Spinal cord (tissue), 10 donors: Measurements from ENCODE around the gene USP7. TPM values are rescaled to one million over a fixed set of nuclear protein-coding genes. Genes with fewer than 3 reads are reported as not detected.

Experiments
- DNase-seq, 6 donors: peaks; one replicate each; pipeline versions ENCODE4 v3.0.0 to v3.0.0-alpha.2; 2013 to 2015; ENCODE audit warnings: low spot score in 6 of 6, low read depth in 4 of 6
- H3K27ac ChIP-seq: one replicate; pipeline ENCODE4 v1.5.1; 2013; ENCODE audit warnings: low read depth, low read length, control low read depth
- H3K27me3 ChIP-seq: one replicate; pipeline ENCODE4 v1.6.1; 2013; ENCODE audit warnings: low read length; ENCODE audit not compliant: control insufficient read depth, insufficient read depth
- H3K36me3 ChIP-seq: one replicate; pipeline ENCODE4 v1.6.1; 2013; ENCODE audit warnings: low read length; ENCODE audit not compliant: control insufficient read depth, insufficient read depth
- H3K4me1 ChIP-seq: one replicate; pipeline ENCODE4 v1.6.1; 2013; ENCODE audit warnings: low read length; ENCODE audit not compliant: control insufficient read depth, insufficient read depth
- H3K4me3 ChIP-seq: one replicate; pipeline ENCODE4 v1.5.1; 2013; ENCODE audit warnings: low read depth, low read length, control low read depth
- H3K9me3 ChIP-seq: one replicate; pipeline ENCODE4 v1.6.1; 2013; ENCODE audit warnings: low read length; ENCODE audit not compliant: control insufficient read depth, insufficient read depth
- WGBS: methylation state at CpG from one replicate; pipeline ENCODE4 v1.1.5; 2013; ENCODE audit warnings: missing lambda C conversion rate; ENCODE audit not compliant: insufficient coverage; 5-methylcytosine and 5-hydroxymethylcytosine counted together
- polyA plus RNA-seq, 2 donors: library from polyadenylated mRNA; unstranded; fragments of 120-200 nt; gene quantifications; one replicate each; pipeline ENCODE4 v1.2.1, GENCODE V29; 2013; ENCODE audit not compliant: insufficient read length in 2 of 2
- total RNA-seq, 2 donors: library from RNA; depleted of rRNA in 1 of 2; stranded (reverse); fragments of 120-200 nt in 1 of 2; fragments of >200 nt in 1 of 2; gene quantifications; one replicate each; pipeline versions ENCODE4 v1.2.3 to v1.2.4, GENCODE V29; 2013 to 2014
- donor health status: healthy.

USP7 gene
- total and polyA plus RNA-seq, 4 donors: 60.6 to 103 (median 95.3) TPM

DNA sequence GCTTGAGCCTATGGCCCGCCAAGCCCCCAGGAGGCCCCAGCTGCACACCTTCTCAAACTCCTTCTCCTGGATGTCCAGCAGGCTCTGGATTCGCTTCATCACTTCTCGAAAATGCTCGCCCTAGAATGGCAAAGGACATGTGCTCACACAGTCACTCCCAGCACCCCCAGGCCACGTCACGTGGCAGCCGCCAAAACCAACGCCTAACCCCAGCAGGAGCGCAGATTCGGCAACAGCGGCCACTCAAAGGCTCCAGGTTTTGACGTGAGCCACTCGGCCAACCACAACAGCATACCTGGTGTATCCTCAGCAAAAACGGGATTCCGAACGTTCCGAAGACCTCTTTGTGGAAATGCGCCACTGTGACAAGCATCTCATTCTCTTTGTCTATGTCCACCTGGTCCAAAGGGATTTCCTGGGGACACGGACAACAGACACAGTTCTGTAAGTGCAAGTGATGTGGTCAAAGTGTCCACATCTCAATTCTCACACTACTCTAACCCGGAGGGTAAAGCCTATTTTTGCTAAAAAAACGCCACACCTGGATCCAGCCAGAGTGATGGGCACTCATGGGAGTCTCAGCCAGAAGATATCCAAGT lies 68.9 kb downstream of the USP7 start:
- Histone ChIP-seq H3K36me3 (peaks cover 76% of the 10 kb centered on the region), H3K9me3 (no peaks in the 10 kb centered on the region), H3K27ac (no peak overlapping the region), H3K4me1 (peaks cover 20% of the 10 kb centered on the region), H3K4me3 (no peak overlapping the region), H3K27me3 (no peaks in the 10 kb centered on the region)
- WGBS: 97% methylated on average over 20 of the region's 21 CpGs
- DNase-seq: no peak

DNA sequence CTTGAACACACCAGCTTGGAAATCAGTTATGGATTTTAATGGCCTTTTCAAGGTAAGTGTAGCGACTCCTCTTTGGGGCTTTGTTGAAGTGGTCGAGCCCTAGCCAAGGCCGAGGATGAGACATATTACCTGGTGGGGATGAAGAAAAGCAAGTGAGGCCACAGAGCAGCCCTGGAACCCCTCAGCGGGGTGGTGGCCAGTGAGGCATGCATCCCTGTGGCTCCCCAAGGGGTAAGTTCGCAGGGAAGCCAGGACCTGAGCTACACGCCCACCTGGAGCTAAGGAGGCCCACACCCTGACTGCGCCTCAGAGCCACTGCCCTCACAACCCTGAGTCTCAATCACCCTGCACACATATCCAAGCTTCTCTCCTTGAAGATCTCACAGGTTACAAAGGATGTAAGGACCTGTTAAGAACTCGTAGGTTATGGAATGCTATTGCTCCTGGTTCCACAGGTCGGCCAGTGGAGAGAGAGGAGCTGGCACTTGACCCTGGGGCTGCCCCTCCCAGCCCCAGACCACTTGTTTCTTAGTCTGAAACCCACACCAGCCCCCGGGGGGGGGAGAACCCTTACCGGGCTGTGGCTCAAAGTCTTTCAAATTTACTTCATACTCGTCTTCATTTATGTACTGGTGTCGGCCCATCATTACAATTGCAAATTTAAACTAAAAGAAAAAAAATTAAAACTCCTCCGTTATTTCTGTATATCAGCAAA lies 69.6 kb downstream of the USP7 start:
- Histone ChIP-seq H3K36me3 (peaks cover 78% of the 10 kb centered on the region), H3K4me1 (peaks cover 20% of the 10 kb centered on the region), H3K27me3 (no peaks in the 10 kb centered on the region), H3K27ac (no peak overlapping the region), H3K9me3 (no peaks in the 10 kb centered on the region), H3K4me3 (no peak overlapping the region)
- DNase-seq: no peak
- 94% methylated on average over 6 of the region's 14 CpGs for WGBS

DNA sequence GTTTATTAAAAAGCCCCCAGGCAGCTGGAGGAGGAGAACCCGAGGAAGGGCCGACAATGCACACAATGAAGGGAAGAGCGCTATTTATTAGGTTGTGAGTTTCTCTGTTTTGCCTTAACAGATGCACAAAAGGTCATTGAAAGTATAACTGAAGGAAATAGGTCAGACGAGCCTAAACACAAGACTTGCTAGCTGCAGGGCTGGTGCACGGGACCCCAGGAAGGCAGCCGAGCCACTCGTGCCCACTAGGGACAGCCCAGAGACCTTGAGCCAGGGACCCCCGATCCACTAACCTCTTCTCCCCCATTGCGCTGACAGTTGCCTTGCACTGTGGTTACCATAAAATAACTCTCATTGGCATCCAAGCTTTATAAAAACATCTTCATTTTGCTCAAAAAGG lies 70.3 kb downstream of the USP7 start:
- WGBS: 38% methylated on average over 9 of the region's 9 CpGs
- H3K27me3 ChIP-seq: no peaks in the 10 kb centered on the region
- peaks cover 76% of the 10 kb centered on the region for H3K36me3 ChIP-seq
- H3K4me3 ChIP-seq: no peak overlapping the region
- peaks cover 26% of the 10 kb centered on the region for H3K4me1 ChIP-seq
- no peak for DNase-seq
- no peak overlapping the region for H3K27ac ChIP-seq
- H3K9me3 ChIP-seq: no peaks in the 10 kb centered on the region

DNA sequence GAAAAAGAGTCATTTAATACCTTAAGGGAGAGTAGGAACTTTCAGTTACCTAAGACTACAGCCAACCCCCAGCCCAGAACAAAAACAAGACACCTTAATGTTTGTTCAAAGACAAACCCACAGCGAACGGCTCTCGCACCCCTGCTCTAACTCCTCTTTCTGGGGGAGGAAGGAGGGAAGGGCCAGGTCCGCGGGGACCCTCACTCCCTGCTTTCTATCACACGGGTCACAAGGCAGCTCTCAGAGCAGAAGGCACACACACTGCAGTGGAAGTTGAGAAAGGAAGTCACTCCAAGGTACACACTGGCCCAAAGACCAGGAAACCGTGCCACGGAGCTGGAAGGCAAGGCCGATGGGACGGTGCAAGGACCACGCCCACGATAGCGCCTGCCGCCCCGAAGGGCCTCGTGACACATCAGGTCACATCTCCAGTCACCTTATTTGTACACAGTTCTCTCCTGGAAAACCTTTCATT lies 71.6 kb downstream of the USP7 start:
- Histone ChIP-seq H3K9me3 (no peaks in the 10 kb centered on the region), H3K27ac (no peak overlapping the region), H3K4me3 (no peak overlapping the region), H3K27me3 (no peaks in the 10 kb centered on the region), H3K36me3 (peaks cover 75% of the 10 kb centered on the region), H3K4me1 (peaks cover 39% of the 10 kb centered on the region)
- 45% methylated on average over 2 of the region's 16 CpGs for WGBS
- no peak for DNase-seq

DNA sequence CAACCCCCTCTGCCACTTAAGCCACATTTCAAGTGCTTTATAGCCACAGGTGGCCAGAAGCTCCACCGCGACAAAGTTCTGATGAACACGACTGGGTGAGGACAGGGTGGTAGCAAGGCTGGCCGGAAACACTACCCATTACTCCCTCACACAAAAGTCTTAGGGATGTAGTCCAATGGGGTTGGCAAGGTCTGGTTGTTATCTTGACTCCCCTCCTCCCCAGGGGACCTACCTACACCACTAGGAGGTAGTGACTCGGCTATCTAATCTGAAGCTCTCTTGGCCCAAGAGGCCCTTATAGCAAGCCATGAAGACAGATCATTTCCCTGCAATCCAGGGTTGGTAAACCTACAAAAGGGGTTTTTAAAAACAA lies 73.2 kb downstream of the USP7 start:
- H3K36me3 ChIP-seq: peaks cover 64% of the 10 kb centered on the region
- H3K27ac ChIP-seq: no peak overlapping the region
- no peak overlapping the region for H3K4me3 ChIP-seq
- H3K27me3 ChIP-seq: no peaks in the 10 kb centered on the region
- no peaks in the 10 kb centered on the region for H3K9me3 ChIP-seq
- no CpG with 5 or more reads among the region's 5 CpGs for WGBS
- H3K4me1 ChIP-seq: peaks cover 54% of the 10 kb centered on the region
- no peak for DNase-seq

DNA sequence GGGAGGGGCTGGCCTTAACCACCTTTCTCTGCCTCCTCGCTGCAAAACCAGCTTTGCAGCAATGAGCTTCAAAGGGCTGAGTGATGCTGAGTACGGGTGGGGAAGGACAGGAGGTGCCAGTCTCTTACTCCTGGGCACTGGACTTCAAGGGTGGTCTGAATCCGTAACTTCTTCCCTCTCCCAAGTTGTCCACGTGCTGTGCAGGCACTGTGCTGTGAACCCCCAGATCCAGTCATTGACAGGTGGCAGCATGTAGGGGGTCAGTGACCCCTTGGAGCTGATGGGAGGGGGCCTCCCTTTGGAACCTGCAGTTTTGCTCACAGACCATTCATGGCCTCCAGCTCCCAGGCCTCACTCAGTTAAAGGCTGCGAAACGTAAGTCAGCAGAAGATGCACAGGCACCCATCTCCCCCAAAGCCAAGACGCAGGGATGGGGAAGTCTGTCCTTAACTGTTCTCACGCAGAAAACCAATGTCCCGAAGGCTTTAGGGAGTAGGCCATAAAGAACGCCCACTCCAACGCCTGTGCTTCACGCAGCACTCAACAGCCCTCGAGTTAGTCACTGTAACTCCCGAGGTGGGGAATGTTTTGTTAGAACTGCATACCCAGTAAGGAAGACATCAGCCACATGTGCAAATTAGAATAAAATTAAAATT lies 73.7 kb downstream of the USP7 start:
- Histone ChIP-seq H3K9me3 (no peaks in the 10 kb centered on the region), H3K36me3 (peaks cover 66% of the 10 kb centered on the region), H3K27me3 (no peaks in the 10 kb centered on the region), H3K27ac (no peak overlapping the region), H3K4me3 (no peak overlapping the region), H3K4me1 (peaks cover 58% of the 10 kb centered on the region)
- 100% methylated on average over 2 of the region's 14 CpGs for WGBS
- DNase-seq: no peak

DNA sequence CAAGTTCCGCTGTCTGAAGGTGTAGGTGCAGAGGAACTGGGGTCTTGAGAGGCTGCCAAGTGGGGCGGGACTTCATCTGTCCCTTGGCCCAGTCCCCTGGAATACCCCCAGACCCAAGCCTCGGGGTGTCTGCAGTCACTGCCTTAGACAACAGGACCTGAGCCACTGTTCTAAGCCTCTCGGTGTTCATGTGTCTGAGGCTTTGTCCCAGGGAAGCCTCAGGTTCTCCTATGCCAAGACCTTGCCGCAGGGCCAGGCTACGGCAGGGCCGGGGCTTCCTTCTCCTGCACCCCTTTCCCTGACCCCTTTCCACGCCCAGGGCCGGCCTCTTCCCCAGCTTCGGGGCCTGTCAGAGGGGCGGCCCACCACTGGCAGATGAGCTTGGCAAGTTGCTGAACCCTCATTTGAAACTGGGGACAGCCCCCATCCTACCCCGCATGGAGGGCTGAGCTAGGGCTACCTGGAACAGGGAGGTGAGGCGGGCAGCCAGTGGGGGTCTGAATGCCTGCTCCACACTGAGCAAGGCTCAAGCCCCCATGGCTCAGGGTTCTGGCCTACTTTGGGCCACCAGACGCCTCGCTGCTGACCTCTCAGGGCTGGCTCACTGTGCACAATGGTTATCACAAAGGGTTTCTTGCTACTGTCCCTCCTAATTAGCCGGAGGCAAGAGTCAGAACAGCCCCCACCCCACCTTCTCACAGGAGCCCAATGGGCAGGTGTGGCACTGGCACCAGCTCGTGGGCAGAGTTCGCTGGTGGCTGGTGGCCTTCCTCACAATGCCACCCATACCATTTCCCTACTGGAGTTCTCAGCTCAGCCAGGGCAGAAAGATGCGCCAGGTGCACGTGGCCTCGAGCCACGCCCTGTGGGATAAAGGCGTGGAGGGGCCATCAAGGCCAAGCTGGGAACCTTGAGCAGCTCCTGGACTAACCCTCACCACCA lies 74.5 kb downstream of the USP7 start:
- no peaks in the 10 kb centered on the region for H3K9me3 ChIP-seq
- H3K4me3 ChIP-seq: no peak overlapping the region
- no peak overlapping the region for H3K27ac ChIP-seq
- peaks cover 60% of the 10 kb centered on the region for H3K36me3 ChIP-seq
- DNase-seq: no peak
- WGBS: 91% methylated on average over 21 of the region's 23 CpGs
- H3K27me3 ChIP-seq: no peaks in the 10 kb centered on the region
- peaks cover 58% of the 10 kb centered on the region for H3K4me1 ChIP-seq

DNA sequence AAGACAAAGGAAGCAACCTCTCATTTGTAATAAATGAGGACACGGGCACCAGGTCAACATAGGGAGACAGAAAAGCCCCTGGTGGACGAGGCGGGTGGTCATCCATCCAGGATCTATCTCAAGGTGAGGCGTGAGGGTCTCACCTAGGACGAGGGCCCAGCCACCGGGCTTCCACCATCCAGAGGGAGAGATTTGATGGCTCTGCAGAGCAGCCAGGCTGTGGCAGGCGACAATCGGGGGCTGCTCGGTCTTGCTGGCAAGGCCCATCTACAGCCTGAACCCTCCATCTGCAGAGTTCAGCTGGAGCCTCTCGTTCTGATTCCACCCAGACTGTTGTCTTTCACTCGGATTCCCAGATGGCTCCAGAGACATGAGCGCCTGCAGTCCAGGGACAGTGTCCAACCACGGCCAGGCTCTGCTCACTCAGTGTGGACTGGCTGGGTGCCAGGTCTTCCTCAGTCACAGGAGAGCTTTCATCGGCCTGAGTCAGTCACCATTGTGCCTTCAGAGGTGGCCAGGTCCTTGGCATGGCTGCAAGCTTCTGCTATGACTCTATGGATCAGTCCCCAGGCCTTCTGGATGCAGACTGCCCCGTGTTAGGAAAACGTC lies 75.7 kb downstream of the USP7 start:
- peaks cover 49% of the 10 kb centered on the region for H3K4me1 ChIP-seq
- DNase-seq: peak in 2 of 6 donors; percentile 58 to 84
- peaks cover 51% of the 10 kb centered on the region for H3K36me3 ChIP-seq
- no peak overlapping the region for H3K27ac ChIP-seq
- H3K4me3 ChIP-seq: no peak overlapping the region
- 53% methylated on average over 16 of the region's 16 CpGs for WGBS
- H3K27me3 ChIP-seq: no peaks in the 10 kb centered on the region
- no peaks in the 10 kb centered on the region for H3K9me3 ChIP-seq

DNA sequence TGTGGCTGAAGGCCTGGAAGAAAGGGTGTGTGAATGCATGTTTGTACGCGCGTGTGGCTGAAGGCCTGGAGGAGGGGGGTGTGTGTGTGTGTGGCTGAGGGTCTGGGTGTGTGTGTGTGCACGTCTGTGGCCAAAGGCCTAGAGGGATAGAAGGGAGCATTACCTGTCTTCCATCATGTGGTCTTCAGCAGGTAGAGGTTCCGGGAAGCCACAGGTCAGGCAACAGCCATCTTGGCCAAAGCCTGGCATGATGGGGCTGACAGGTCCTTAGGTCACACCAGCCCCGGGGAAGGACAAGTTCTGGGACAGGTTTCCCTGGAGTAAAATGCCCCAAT lies 76.3 kb downstream of the USP7 start:
- no peak for DNase-seq
- Histone ChIP-seq H3K4me3 (no peak overlapping the region), H3K4me1 (peaks cover 49% of the 10 kb centered on the region), H3K9me3 (no peaks in the 10 kb centered on the region), H3K27ac (no peak overlapping the region), H3K27me3 (no peaks in the 10 kb centered on the region), H3K36me3 (peaks cover 51% of the 10 kb centered on the region)
- WGBS: 92% methylated on average over 6 of the region's 6 CpGs
